ENCODE measurements around the gene PRKAG3.

DNA sequence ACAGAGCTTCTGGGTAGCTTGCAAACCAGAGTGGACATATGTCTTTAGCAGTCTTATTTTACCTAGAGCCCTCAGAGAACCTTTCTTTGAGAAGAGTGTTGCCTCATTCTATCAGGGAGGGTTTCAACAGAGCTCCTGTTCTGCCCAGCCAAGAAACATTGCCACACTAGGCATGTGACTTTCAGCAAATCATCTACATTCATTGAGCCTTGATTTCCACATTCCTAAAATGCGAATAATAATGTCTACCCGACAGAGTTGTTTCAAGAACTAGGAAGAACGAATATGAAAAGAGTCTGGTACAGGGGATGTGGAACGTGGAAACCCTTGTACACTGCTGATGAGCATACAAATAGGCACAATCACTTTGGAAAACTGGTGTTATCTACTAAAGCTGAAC lies 7.8 kb upstream of the PRKAG3 start:
- TF ChIP-seq, protein P1, sequence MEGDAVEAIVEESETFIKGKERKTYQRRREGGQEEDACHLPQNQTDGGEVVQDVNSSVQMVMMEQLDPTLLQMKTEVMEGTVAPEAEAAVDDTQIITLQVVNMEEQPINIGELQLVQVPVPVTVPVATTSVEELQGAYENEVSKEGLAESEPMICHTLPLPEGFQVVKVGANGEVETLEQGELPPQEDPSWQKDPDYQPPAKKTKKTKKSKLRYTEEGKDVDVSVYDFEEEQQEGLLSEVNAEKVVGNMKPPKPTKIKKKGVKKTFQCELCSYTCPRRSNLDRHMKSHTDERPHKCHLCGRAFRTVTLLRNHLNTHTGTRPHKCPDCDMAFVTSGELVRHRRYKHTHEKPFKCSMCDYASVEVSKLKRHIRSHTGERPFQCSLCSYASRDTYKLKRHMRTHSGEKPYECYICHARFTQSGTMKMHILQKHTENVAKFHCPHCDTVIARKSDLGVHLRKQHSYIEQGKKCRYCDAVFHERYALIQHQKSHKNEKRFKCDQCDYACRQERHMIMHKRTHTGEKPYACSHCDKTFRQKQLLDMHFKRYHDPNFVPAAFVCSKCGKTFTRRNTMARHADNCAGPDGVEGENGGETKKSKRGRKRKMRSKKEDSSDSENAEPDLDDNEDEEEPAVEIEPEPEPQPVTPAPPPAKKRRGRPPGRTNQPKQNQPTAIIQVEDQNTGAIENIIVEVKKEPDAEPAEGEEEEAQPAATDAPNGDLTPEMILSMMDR (IDR thresholded peaks at IDR 0.05), result no peak
- TF ChIP-seq POLR2A (IDR thresholded peaks at IDR 0.05), result no peak
